ENCODE data around the gene EXT2.

GRCh38 chr11:44097821-44098220 is 2.3 kb downstream of the EXT2 start:
- TF ChIP-seq CTCF (IDR thresholded peaks at IDR 0.05) (no peak), ZFX (IDR thresholded peaks at IDR 0.05; ENCODE audit: borderline replicate concordance) (no peak)

Measured in 22Rv1 (cell line).